ENCODE data around the gene ANGEL1.
A peak's percentile ranks its signal among the peaks of the same experiment; 100 is the strongest.

ANGEL1 gene

DNA sequence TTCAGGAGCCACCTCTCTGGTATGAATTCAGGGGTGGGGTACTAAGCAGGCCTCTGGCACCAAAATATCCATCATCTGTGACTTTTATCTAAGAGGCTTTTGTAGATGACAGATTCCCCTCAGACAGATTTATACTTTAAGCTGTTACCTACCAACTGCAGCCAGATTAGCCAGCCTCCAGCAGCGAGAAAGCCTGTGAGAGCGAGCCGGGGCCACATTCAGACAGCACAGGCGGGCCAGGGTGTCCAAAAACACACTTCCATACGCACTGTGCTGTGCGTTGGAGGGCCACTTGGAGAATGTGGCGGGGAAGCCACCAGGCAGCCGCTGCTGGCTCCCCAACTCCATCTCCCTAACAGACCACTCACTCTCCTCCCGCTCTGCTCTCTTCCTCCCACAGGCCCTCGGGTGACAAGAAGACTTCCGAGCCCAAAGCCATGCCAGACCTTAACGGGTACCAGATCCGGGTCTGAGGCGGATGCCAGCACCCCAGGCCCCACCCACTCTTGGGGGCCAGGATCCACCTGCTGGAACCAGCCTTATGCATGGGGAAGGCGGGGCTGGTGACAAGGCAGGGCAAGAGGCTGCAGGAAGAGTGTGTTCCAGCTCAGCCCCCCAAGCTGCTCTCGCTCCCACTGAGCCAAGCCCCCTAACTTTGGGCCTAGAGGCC lies 34.0 kb downstream of the ANGEL1 start:
- DNase-seq: no peak

DNA sequence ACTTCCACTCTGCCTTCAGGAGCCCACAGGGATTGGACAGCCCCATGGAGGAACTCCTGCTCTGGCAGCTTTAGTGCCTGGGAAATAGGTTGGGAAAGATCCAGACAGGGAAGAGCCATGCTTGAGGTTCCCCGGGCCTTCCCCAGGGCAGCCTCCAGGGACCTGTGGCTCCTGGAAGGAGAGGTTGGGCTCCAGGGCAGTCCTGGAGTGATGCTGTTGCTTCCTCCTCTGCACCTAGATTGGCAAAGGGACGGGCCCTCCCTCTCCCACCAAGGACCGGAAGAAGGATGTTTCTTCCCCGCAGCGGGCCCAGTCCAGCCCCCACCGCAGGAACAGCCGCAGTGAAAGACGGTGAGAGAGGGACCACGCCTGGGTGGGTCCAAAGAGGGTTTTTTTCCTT lies 35.0 kb downstream of the ANGEL1 start:
- no peak for DNase-seq

DNA sequence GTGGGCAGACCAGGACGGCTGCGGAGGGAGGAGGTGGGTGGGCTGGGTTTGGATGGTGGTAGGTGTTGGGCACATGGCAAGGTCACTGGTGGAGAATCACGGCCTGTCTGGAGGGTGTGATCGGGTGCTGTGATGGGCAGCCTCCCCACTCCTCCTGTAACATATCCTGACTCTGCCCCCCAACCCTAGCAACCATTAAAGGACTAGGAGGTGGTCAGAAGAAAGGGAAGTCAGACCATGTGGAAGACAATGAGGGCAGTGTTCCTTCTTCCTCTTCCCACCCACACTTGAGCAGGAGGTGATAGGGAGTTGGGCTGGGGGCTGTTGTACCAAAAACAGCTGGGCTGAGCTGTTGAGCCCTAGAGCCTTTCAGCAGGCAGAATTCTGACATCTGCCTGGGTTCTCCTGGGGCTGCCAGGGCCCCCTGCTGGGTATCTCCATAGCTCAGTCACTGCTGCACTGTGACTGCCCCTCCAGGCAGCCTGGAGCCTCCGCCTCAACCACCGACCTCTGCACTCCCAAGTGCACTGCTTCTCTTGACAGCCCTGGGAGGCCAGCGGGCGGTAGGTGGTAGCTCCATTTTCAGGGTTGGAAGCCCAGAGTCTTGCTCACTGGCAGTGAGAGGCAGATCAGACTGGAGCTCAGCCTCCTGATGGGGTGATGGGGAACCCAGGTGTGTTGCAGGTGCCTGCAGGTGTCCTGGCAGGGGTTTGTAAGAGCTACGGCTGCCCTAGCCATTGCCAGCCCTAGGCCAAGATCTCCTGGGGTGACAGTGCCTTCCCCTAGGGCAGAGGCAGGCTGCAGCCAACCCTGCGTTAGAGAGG lies 36.0 kb downstream of the ANGEL1 start:
- DNase-seq: no peak

DNA sequence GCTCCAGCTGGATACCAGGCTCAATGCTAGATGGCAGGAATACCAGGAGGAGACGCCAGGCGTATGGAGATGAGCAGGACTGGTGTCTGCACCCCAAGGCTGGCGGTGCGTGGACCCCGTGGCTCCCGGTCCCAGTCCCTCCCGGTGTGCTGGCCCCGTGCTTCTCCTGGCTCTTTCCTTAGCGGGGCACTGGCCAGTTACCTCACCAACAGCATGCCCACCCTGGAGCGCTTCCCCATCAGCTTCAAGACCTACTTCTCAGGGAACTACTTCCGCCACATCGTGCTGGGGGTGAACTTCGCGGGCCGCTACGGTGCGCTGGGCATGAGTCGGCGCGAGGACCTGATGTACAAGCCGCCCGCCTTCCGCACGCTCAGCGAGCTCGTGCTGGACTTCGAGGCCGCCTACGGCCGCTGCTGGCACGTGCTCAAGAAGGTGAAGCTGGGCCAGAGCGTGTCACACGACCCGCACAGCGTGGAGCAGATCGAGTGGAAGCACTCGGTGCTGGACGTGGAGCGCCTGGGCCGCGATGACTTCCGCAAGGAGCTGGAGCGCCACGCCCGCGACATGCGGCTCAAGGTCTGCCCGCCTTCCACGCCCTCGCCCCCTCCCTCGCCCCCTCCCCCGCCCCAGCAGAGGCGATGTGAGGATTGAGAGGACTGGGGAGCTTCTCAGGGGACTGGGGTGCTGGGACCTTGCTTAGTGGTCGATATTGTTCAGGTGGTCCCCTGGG lies 36.8 kb downstream of the ANGEL1 start:
- no peak for DNase-seq

DNA sequence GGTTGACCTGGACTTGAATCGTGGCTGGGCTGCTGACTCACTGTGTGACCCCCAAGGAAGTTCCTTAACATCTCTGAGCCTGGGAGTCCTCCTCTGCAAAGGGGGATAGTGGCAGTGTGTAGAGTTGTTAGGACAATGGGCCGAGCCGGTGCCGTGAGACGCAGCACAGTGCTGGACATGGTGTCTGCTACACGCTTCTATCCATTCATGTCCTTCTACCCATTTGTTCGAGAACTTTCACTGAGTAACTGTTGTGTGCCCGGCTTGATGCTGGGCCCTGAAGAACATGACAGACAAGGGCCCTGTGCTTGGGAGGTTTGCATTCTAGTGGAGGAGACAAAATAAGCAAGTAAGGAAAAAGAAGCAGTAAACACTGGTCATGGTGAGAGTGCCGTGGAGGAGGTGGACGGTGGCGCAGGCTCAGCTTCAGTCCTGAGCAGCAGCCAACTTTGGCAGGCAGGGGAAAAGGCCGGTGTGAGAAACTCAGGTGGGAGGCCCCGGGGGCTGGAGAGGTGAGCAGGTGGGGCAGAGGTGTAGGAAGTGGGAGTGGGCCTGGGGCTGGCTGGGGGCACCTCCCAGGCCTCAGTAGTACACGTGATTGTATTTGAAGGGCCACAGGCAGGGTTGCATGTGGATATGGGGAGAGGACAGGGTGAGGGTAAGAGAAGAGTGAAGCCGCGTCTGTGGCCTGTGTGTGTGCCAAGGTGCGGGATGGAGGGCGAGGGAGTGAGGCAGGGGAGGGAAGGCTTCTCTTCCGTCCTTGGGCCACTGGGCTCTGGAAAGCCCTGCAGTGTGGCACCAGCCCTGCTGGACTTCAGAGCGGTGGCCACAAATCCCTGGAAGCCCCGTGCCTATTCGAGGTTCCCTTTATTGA lies 37.6 kb downstream of the ANGEL1 start:
- DNase-seq: no peak

DNA sequence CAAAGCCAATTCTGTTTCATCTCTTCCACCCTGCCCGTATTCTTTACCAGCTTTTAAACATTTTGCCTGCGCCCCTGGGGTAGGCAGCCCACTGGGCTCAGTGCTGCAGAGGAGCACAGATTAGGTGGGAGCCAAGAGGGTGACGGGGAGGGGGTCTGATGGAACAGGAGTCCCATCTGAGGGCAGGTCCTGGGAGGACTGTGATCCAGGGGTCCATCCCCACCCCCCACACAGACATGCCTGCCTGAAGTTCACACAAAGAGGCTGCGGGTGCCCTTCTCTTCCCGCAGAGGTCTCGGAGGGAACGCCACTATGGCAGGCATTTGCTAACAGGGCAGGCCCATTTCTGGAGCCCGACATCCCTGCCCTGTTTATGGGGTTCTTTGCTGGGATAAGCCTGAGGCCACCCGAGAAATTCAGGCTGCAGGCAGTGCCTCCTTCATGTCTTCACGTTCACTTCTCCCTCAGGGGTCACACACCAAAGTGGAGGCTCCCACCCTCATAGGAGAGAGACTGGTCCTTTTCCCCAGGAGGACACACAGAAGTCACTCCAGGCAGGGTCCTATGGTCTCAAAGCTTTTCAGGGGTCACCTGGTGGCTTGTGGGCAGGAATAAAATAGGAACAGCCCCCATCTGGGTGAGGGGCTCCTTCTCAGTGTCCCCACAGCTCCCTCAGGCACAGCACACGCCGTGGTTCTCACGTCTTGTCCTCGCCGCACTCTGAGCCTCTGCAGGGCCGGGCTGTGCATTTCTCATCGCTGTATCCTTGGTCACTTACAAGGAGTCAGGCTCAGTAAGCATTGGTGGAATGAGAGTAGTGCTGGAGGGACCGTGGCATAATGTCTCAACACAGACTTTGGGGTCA lies 38.5 kb downstream of the ANGEL1 start:
- DNase-seq: no peak

DNA sequence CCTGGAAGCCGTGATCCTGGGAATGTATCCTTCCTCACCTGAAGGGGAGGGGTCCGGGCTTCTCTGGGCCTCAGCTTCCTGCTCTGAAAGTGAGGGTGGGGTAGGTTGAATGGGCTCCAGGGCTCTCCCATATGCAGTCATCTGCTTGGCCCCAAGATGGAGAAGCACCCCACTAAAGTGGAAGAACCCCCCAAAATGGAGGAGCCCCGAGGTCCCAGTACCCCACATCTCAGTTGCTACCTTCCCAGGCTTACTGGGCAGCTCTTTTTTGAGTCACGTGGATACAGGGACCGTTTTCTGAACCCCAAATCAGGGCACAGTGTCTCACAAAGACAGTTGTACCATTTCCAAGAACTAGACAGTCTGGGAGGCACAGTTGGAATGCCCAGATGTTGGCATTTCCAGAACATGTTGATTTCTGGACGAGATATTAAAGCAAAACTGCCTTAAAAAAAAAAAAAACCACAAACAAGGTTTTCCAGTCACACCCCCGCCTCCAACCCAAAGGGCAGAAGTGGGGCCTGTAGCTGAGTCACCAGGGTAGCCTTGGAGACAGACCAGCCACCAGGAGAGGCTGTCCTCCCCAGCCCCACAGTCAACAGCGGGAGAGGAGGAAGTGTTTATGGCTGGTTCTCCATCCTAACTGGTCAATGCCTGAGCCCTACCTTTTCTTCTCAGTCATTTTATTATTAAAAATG lies 39.3 kb downstream of the ANGEL1 start:
- DNase-seq: no peak

DNA sequence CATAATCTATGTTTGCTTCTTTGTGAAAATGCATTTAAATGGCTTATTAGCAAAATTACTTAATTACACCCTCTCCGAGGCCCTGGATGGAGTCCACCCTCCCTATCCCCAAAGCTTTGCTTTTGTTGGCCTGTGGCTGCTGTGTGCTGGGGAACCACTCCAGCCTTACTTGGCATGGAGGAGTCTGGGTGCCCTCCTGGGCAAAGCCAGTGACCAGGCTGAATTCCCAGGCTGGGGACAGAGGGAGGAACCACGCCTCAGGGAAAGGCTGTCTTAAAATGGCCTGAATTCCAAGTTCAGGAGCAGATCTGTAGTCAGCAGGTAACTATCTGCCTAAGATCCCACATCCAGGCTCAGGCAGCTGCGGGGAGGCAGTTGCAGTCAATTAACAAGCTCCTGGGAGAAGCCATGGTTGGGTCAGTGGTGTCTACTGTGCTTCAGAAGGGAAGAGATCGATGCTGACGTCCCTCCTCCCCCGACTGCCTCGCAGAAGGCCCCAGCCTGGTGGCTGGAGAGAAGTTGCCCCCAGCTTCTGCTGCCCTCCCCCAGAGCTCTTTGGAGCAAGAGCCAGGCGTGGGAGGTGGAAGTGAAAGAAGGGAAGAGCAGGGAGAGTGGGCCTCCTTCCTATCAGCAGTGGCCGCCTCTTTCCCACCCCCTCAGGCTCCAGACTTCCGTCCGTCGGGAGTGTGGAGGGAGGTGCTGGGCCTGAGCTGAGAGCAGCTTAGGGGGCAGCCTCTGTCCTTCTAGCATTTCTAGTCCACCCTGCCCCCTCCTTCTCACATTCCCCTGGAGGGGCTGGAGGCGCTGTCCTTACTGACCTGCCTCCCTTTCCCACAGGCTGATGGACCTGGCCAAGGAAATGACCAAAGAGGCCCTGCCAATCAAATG lies 40.1 kb downstream of the ANGEL1 start:
- DNase-seq: no peak

DNA sequence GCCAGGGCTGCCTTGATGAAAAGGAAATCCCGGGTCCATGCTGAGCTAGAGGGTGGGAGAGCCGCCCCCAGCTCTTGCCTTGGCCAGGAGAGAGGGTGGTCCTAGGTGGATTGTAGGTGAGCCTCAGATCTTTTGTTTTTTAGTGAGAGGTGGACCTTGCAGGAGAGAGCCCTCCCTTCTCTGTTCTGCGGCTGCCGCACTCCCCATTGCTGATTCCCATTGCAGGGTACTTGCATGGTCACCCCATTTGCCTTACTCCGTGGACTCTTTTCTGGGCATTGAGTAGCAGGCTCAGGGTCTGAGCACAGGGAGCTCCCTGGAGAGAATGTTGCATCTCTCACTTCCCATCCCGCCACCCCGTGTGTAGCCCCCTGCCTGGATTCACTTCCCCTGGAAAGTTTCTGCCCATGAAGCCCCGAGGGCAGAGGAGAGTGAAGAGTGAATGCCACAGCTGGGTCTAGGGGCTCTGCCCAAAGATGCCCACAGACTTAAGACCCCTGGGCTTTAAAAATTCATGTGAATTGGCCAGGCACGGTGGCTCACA lies 41.2 kb downstream of the ANGEL1 start:
- no peak for DNase-seq

DNA sequence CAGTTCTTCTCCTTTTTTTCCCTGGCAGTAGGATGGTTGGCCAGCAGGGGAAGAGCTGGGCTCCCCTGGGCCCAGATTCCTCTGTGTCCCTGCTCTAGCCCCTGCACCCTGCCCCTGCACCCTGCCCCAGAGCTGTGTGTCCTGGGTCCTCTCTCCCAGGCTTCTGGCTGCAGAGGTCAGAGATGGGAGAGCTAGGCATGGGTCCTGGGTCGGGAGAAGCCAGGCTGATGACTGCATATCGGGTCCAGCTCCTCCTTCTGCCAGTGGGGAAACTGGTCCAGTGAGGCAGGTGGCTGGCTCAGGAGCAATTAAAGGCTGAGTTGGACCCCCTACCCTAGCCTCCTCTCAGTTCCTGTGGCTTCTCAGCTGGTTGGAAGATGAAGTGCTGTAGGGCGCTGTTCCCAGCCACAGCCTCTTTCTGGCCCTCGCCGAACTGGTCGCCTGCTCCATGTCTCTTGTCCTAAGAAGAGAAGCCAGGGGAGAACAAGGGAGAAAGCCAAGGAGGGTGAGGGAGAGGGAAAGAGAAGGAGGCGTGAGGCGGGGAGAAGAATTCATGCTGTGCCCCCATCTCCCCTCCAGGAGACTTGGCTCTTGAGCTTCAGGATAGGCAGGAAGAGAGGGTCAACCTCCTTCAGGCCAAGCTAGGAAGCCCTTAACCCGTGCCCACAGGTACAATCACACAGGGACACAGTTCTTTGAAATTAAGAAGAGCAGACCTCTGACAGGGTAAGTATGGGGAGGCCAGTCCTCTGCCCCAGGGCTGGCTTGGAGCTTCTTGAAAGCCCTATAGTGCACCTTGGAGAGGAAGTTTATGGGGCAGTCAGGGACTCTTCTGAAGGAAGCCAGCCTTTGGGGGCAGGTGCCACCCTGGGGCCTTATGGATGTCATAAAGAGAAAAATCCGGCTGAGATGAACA lies 41.9 kb downstream of the ANGEL1 start:
- DNase-seq: no peak

DNA sequence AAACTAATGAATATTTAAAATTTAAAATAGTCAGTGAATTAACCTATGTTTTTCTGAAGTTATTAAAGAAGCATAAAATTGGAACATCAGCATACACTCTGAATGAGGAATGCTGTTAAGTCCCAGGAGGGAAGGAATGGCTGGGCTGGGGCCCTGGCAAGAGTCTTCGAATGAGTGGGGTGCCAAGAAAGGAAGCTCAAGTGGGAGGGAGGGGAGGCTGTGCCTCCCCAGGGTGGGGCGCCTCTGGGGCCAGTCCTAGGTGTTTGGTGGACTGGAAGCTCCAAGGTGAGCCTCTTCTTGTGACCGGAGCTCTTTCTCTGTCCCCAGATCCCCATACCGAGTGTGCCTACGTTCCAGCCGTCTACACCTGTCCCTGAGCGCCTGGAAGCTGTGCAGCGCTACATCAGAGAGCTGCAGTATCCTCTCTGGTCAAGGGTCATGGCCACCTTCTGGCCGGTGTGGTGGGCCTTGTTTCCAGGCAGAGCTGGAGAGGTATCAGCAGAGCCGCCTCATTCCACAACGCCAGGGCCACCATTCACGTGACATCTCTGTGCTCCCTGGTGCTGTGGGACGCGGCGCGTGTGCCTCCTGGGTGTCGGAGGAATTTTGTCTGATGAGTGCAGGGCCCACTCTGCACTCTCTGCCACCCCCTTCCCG lies 42.9 kb downstream of the ANGEL1 start:
- no peak for DNase-seq

DNA sequence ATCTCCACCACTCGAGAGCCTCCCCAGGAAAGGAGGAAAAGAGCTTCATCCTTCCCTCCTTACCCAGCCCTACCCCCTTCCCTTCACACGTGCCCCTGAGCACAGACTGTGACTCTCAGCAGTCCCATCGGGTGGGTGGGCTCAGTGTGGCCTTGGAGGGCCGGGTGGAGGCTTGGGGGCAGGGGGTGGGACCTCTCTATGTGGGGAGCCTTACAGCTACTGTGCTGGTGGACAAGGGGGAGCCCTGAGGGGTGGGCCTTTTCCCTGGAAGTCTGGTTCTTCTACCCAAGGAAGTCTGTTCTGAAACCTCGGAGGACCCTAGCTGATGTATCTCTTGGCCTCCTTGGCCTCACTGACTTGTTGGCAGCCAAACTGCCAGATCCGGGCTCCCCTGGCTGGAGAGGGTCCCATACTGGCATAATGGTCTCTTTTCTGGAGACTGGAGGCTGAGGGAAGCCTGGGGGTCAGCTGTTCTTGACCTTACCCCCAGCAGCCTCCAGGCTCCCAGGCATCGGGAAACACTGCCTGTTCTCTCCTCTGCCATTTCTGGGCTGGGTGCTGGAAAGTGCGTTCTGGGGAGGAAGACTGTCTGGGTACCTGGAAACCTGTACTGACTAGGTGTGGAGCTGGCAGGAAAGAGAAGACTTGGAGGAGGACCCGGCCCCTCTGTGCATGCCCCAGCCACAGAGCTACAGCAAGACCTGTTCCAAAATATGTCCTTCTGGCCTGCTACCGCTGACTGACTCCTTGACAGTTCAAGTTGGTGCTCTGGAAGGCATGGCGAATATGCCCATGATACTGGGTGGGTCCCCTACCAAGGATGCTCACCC lies 43.8 kb downstream of the ANGEL1 start:
- no peak for DNase-seq

DNA sequence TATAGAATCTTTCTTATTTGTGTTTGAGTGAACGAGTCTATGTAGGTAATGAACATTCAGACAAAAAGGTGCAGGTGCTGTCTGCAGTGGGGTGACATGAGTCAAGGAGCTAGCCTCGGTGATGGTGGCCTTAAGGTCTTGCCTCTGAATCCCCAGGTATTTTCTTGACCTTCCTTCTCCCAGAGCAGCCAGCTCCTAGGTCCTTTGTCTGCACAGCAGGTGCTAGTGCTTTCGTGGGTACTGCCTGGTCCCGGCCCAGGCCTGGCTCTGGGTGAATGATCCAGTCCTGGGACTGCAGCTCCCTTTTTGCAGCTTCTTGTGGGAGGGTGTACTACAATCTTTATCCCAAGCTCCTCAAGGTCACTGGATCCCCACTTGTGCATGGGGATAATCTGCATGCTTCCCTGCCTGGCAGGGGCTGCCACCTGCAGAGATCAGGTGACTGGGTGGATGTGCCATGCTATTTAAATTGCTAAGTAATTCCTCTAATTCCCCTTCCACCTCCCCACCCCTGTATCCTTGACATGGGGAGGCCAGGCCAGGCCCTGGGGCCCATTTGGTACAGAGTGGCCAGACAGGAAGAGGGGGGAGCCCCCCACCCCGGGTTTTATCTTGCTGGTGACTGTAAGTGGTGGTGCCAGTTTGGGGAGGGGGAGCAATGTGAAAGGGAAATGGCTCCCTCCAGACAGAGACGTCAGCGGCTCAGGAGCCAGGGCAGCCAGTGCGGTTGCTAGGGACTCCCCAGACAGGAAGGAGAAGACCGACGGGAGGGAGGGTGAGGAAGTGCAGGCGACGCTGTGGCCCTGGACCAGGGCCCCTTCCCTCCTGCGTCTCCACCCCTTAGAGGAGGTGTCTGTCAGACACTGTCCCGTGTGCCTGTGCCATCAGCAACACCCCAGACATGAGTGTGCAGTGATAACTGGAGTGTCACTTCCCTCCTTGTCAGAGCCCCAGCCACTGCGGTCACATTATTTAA lies 44.7 kb downstream of the ANGEL1 start:
- peak; percentile 36 to 42 for DNase-seq

DNA sequence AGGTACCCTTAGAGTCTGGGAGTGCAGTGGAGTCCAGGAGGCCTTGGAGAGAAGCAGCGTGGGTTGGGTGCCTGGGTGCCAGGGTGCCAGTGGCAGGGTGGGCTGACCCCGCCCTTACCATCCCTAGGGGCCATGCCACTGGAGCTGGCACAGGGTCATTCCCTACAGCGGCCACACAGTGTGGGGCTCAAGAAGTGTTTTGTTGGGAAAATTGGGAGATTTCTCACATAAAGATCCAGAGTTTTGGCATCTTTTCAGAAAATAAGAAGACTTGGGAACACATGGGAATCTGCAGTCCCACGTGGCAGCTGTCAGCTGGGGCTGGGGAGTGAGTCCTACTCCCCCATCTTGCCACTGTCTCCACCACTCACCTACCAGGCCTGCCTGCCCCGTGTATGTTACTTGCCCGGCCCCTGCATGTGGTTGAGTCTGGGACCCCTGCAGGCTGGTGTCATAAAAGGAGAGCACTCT lies 47.2 kb downstream of the ANGEL1 start:
- no peak for DNase-seq
